CD4-positive, CD25-positive, alpha-beta regulatory T cell (primary cell): ENCODE data around the gene HELT. TPM values are rescaled to one million over a fixed set of nuclear protein-coding genes. Genes with fewer than 3 reads are reported as not detected.
"Not testable (repeated sequence)": the region's sequence is repeated elsewhere in the genome, so short reads cannot be mapped to it uniquely, and the experiment has no call there.

Experiments used
- ATAC-seq, 2 donors: fragments of 150-1000 bp; cut with Tn5 transposase; one replicate each; pipeline ENCODE4 v1.10.0; 2021; ENCODE audit warnings: low read depth in 2 of 2, moderate number of reproducible peaks in 2 of 2, moderate library complexity in 1 of 2
- DNase-seq, 3 donors: peaks; one replicate each; pipeline versions ENCODE4 v3.0.0 to v3.0.0-alpha.2; 2012 to 2022; ENCODE audit warnings: mixed read lengths in 1 of 3
- H3K27ac ChIP-seq: one replicate; pipeline ENCODE4 v1.7.0; 2013; ENCODE audit warnings: mild to moderate bottlenecking, low read length; ENCODE audit not compliant: insufficient read depth, poor library complexity, severe bottlenecking
- H3K27me3 ChIP-seq: one replicate; pipeline ENCODE4 v1.7.0; 2013; ENCODE audit warnings: low read length; ENCODE audit not compliant: control insufficient read depth, insufficient read depth
- H3K36me3 ChIP-seq: one replicate; pipeline ENCODE4 v1.7.0; 2013; ENCODE audit warnings: mild to moderate bottlenecking, low read length, moderate library complexity; ENCODE audit not compliant: control insufficient read depth, insufficient read depth
- H3K4me1 ChIP-seq: 2 replicates; pipeline ENCODE4 v1.7.0; 2013; ENCODE audit warnings: mild to moderate bottlenecking, low read length; ENCODE audit not compliant: insufficient read depth, control insufficient read depth, poor library complexity, severe bottlenecking
- H3K4me3 ChIP-seq: one replicate; pipeline ENCODE4 v1.7.0; 2013; ENCODE audit warnings: low read depth, mild to moderate bottlenecking, low read length, moderate library complexity
- H3K9me3 ChIP-seq, 2 experiments: 1 replicate in 1 of 2; 2 replicates in 1 of 2; pipeline ENCODE4 v1.7.0; 2013; ENCODE audit warnings: low read length in 2 of 2, mild to moderate bottlenecking in 1 of 2, moderate library complexity in 1 of 2; ENCODE audit not compliant: control insufficient read depth in 2 of 2
- H3K27ac Mint-ChIP-seq, 3 donors: one replicate each; pipeline ENCODE4 v1.8.0; 2020 to 2022; ENCODE audit warnings: mild to moderate bottlenecking in 3 of 3, mixed read lengths in 3 of 3, moderate library complexity in 2 of 3
- H3K27me3 Mint-ChIP-seq: one replicate; pipeline ENCODE4 v1.8.0; 2022; ENCODE audit warnings: mild to moderate bottlenecking, mixed read lengths
- H3K36me3 Mint-ChIP-seq: one replicate; pipeline ENCODE4 v1.8.0; 2020; ENCODE audit warnings: mixed read lengths
- H3K4me1 Mint-ChIP-seq, 4 donors: one replicate each; pipeline ENCODE4 v1.8.0; 2020 to 2022; ENCODE audit warnings: mixed read lengths in 4 of 4, mild to moderate bottlenecking in 1 of 4
- H3K4me3 Mint-ChIP-seq, 4 donors: one replicate each; pipeline ENCODE4 v1.8.0; 2020 to 2022; ENCODE audit warnings: mild to moderate bottlenecking in 4 of 4, mixed read lengths in 4 of 4, moderate library complexity in 3 of 4
- H3K9me3 Mint-ChIP-seq, 7 donors: one replicate each; pipeline ENCODE4 v1.8.0; 2020 to 2022; ENCODE audit warnings: mixed read lengths in 7 of 7, mild to moderate bottlenecking in 3 of 7, moderate library complexity in 2 of 7
- polyA plus RNA-seq, 4 donors: library from polyadenylated mRNA; unstranded; fragments of 300-500 nt; fragmentation: Illumina TruSeq; gene quantifications; one replicate each; pipeline ENCODE4 v1.2.3, GENCODE V29; 2021
- total RNA-seq: library from RNA; stranded (reverse); gene quantifications from one replicate; pipeline ENCODE4 v1.2.3, GENCODE V29; 2022

Gene HELT
- total and polyA plus RNA-seq, 5 donors from 2014 or later = not detected

- no peaks in the 10 kb centered on the region for H3K9me3 Mint-ChIP-seq
- Histone ChIP-seq H3K4me3 (no peak overlapping the region), H3K27me3 (peaks cover 2% of the 10 kb centered on the region), H3K27ac (no peak overlapping the region), H3K36me3 (no peaks in the 10 kb centered on the region), H3K9me3 (no peaks in the 10 kb centered on the region), H3K4me1 (no peaks in the 10 kb centered on the region)
- no peak overlapping the region for H3K4me3 Mint-ChIP-seq
- H3K36me3 Mint-ChIP-seq = no peaks in the 10 kb centered on the region
- H3K27ac Mint-ChIP-seq = no peak overlapping the region
- H3K4me1 Mint-ChIP-seq = no peaks in the 10 kb centered on the region
- no peak for DNase-seq
- ATAC-seq = no peak
- H3K27me3 Mint-ChIP-seq = peaks cover 11% of the 10 kb centered on the region
These were observed 25.9 kb upstream of the HELT start for GRCh38 chr4:184992422-184992821.

GRCh38 chr4:184993247-184993646, 25.0 kb upstream of the HELT start:
- H3K36me3 ChIP-seq = no peaks in the 10 kb centered on the region
- no peaks in the 10 kb centered on the region for H3K9me3 Mint-ChIP-seq
- H3K36me3 Mint-ChIP-seq = no peaks in the 10 kb centered on the region
- ATAC-seq (no peak), DNase-seq (no peak)
- no peak overlapping the region for H3K4me3 ChIP-seq
- no peak overlapping the region for H3K4me3 Mint-ChIP-seq
- H3K27me3 ChIP-seq = peaks cover 2% of the 10 kb centered on the region
- H3K4me1 Mint-ChIP-seq = no peaks in the 10 kb centered on the region
- H3K27ac ChIP-seq = no peak overlapping the region
- H3K9me3 ChIP-seq = no peaks in the 10 kb centered on the region
- H3K27ac Mint-ChIP-seq = no peak overlapping the region
- H3K4me1 ChIP-seq = no peaks in the 10 kb centered on the region
- H3K27me3 Mint-ChIP-seq = peaks cover 11% of the 10 kb centered on the region

- peaks cover 2% of the 10 kb centered on the region for H3K27me3 ChIP-seq
- no peaks in the 10 kb centered on the region for H3K9me3 ChIP-seq
- H3K4me3 ChIP-seq = no peak overlapping the region
- no peak overlapping the region for H3K27ac Mint-ChIP-seq
- no peaks in the 10 kb centered on the region for H3K4me1 ChIP-seq
- DNase-seq (no peak), ATAC-seq (no peak)
- no peak overlapping the region for H3K27ac ChIP-seq
- no peak overlapping the region for H3K4me3 Mint-ChIP-seq
- no peaks in the 10 kb centered on the region for H3K36me3 ChIP-seq
- peaks cover 11% of the 10 kb centered on the region for H3K27me3 Mint-ChIP-seq
- no peaks in the 10 kb centered on the region for H3K9me3 Mint-ChIP-seq
- no peaks in the 10 kb centered on the region for H3K4me1 Mint-ChIP-seq
- no peaks in the 10 kb centered on the region for H3K36me3 Mint-ChIP-seq
These were observed 24.2 kb upstream of the HELT start for GRCh38 chr4:184994010-184994622.

- Mint-ChIP-seq H3K27me3 (peaks cover 11% of the 10 kb centered on the region), H3K9me3 (no peaks in the 10 kb centered on the region), H3K36me3 (no peaks in the 10 kb centered on the region), H3K27ac (no peak overlapping the region), H3K4me1 (no peaks in the 10 kb centered on the region), H3K4me3 (no peak overlapping the region)
- H3K9me3 ChIP-seq = no peaks in the 10 kb centered on the region
- DNase-seq (no peak), ATAC-seq (no peak)
- H3K4me1 ChIP-seq = no peaks in the 10 kb centered on the region
- H3K36me3 ChIP-seq = no peaks in the 10 kb centered on the region
- no peak overlapping the region for H3K4me3 ChIP-seq
- H3K27ac ChIP-seq = no peak overlapping the region
- H3K27me3 ChIP-seq = peaks cover 2% of the 10 kb centered on the region
These were observed 23.7 kb upstream of the HELT start for GRCh38 chr4:184994623-184995010.

GRCh38 chr4:184997656-184998055, 20.6 kb upstream of the HELT start:
- H3K27ac ChIP-seq, H3K9me3 ChIP-seq, H3K27me3 ChIP-seq, ATAC-seq, H3K4me3 Mint-ChIP-seq, H3K4me1 Mint-ChIP-seq, H3K36me3 ChIP-seq, H3K4me1 ChIP-seq, H3K27ac Mint-ChIP-seq, H3K9me3 Mint-ChIP-seq, H3K36me3 Mint-ChIP-seq, DNase-seq, H3K4me3 ChIP-seq, H3K27me3 Mint-ChIP-seq: not testable (repeated sequence)

- no peak for ATAC-seq
These were observed 15.5 kb upstream of the HELT start for GRCh38 chr4:185002784-185003183.

GRCh38 chr4:185003596-185004351, 14.5 kb upstream of the HELT start:
- Mint-ChIP-seq H3K27me3 (peaks cover 18% of the 10 kb centered on the region), H3K4me3 (no peak overlapping the region), H3K27ac (no peak overlapping the region), H3K36me3 (no peaks in the 10 kb centered on the region), H3K4me1 (peaks cover 4 to 9% (median 6%) of the 10 kb centered on the region in 4 donors), H3K9me3 (no peaks in the 10 kb centered on the region)
- H3K27ac ChIP-seq = no peak overlapping the region
- peaks cover 7% of the 10 kb centered on the region for H3K4me1 ChIP-seq
- H3K27me3 ChIP-seq = no peaks in the 10 kb centered on the region
- no peak overlapping the region for H3K4me3 ChIP-seq
- ATAC-seq (no peak), DNase-seq (no peak)
- H3K36me3 ChIP-seq = no peaks in the 10 kb centered on the region
- H3K9me3 ChIP-seq = no peaks in the 10 kb centered on the region

More at GRCh38 chr4:185002784-185003183, 15.5 kb upstream of the HELT start:
- Mint-ChIP-seq H3K4me3 (no peak overlapping the region), H3K9me3 (no peaks in the 10 kb centered on the region), H3K27ac (no peak overlapping the region), H3K27me3 (peaks cover 8% of the 10 kb centered on the region), H3K4me1 (peaks cover 4 to 9% (median 6%) of the 10 kb centered on the region in 4 donors), H3K36me3 (no peaks in the 10 kb centered on the region)
- DNase-seq = no peak
- H3K9me3 ChIP-seq = no peaks in the 10 kb centered on the region
- no peaks in the 10 kb centered on the region for H3K36me3 ChIP-seq
- H3K27me3 ChIP-seq = no peaks in the 10 kb centered on the region
- peaks cover 7% of the 10 kb centered on the region for H3K4me1 ChIP-seq
- no peak overlapping the region for H3K4me3 ChIP-seq
- no peak overlapping the region for H3K27ac ChIP-seq
